OCI-LY3 (cell line): Measurements from ENCODE around the gene C2orf42.

Source experiments
- EZH2phosphoT487 ChIP-seq: fragments of 200-600 bp; shearing (Covaris generic); IDR thresholded peaks from 2 replicates; pipeline ENCODE4 v1.6.1; 2018; ENCODE audit warnings: antibody characterized with exemption, mixed run types, low read depth
- TF ChIP-seq, protein P1 (sequence below): fragments of 200-600, 300-600 bp; sonication (generic); IDR thresholded peaks from 2 replicates; pipeline ENCODE4 v1.5.1; 2014; ENCODE audit warnings: antibody characterized with exemption, low read length, low read depth

DNA sequence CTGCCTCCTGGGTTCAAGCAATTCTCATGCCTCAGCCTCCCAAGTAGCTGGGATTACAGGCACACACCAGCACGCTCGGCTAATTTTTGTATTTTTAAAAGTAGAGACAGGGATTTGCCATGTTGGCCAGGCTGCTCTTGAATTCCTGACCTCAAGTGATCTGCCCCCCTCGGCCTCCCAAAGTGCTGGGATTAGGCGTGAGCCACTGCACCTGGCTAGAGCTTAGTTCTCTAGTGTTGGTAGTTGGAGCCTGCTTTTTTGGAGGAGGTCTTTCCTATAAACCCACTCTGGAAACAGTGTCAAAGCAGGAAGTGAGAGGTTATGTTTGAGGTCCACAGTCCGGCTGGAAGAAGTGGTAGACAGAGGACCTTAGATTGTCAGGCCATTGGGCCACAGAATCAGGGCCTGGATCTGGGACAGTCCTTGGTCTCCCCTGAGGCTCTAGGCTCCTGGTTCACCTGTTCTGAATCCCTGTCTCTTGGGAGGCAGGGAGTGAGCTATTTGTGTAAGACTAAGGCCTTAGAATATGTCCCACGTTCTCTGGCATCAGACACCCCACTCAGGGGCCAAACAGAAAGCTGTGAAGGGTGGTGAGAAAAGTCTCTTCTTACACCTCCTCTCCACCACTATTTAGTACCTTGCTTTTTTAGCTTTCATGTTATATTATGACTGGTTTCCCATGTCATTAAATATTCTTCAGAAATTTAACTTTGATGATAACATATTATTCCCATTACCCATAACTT is 69.0 kb downstream of the C2orf42 start:
- TF ChIP-seq, protein P1, sequence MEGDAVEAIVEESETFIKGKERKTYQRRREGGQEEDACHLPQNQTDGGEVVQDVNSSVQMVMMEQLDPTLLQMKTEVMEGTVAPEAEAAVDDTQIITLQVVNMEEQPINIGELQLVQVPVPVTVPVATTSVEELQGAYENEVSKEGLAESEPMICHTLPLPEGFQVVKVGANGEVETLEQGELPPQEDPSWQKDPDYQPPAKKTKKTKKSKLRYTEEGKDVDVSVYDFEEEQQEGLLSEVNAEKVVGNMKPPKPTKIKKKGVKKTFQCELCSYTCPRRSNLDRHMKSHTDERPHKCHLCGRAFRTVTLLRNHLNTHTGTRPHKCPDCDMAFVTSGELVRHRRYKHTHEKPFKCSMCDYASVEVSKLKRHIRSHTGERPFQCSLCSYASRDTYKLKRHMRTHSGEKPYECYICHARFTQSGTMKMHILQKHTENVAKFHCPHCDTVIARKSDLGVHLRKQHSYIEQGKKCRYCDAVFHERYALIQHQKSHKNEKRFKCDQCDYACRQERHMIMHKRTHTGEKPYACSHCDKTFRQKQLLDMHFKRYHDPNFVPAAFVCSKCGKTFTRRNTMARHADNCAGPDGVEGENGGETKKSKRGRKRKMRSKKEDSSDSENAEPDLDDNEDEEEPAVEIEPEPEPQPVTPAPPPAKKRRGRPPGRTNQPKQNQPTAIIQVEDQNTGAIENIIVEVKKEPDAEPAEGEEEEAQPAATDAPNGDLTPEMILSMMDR = no peak
- TF ChIP-seq EZH2phosphoT487 = no peak
